GM21360 (cell line): ENCODE data around the gene MDP1.
"Not testable (repeated sequence)": the region's sequence is repeated elsewhere in the genome, so short reads cannot be mapped to it uniquely, and the experiment has no call there.

ENCODE experiments used
- ATAC-seq: cut with Tn5 transposase; IDR thresholded peaks from one replicate; pipeline ENCODE4 v1.9.1; 2021; ENCODE audit warnings: mild to moderate bottlenecking, moderate library complexity; ENCODE audit not compliant: unreplicated experiment

Gene MDP1

GRCh38 chr14:24202538-24202937, 13.3 kb downstream of the MDP1 start:
- ATAC-seq, result not testable (repeated sequence)

- ATAC-seq, result no peak
These were observed 16.9 kb downstream of the MDP1 start for GRCh38 chr14:24198814-24199524.

- ATAC-seq, result no peak
These were observed 18.8 kb downstream of the MDP1 start for GRCh38 chr14:24197056-24197450.

- ATAC-seq, result no peak
These were observed 19.5 kb downstream of the MDP1 start for GRCh38 chr14:24196071-24197055.

GRCh38 chr14:24195186-24196070, 20.4 kb downstream of the MDP1 start, which contains the start of gene TM9SF1:
Gene TM9SF1 (minus strand): TSS chr14:24195441. CDS start chr14:24195019, 422 bp downstream.
- peak; percentile 78 for ATAC-seq

GRCh38 chr14:24194873-24195185, 21.0 kb downstream of the MDP1 start:
- ATAC-seq, result no peak

- no peak for ATAC-seq
These were observed 21.5 kb downstream of the MDP1 start for GRCh38 chr14:24194186-24194872.

- no peak for ATAC-seq
These were observed 22.9 kb downstream of the MDP1 start for GRCh38 chr14:24192933-24193332.

GRCh38 chr14:24190416-24190815, 25.4 kb downstream of the MDP1 start:
- ATAC-seq, result no peak

GRCh38 chr14:24189460-24189859, 26.4 kb downstream of the MDP1 start:
- ATAC-seq, result no peak

- no peak for ATAC-seq
These were observed 26.8 kb downstream of the MDP1 start for GRCh38 chr14:24189059-24189375.

- ATAC-seq, result peak; percentile 84
These were observed 27.4 kb downstream of the MDP1 start, which contains the start of gene IPO4 for GRCh38 chr14:24188251-24189058. Gene IPO4 (minus strand): TSS chr14:24188816. CDS start chr14:24188787, 29 bp downstream.

GRCh38 chr14:24187539-24187915, 28.3 kb downstream of the MDP1 start:
- ATAC-seq, result no peak

- no peak for ATAC-seq
These were observed 28.9 kb downstream of the MDP1 start for GRCh38 chr14:24186831-24187538.

GRCh38 chr14:24185741-24186140, 30.1 kb downstream of the MDP1 start:
- no peak for ATAC-seq

GRCh38 chr14:24185026-24185425, 30.8 kb downstream of the MDP1 start:
- ATAC-seq, result no peak

- no peak for ATAC-seq
These were observed 31.5 kb downstream of the MDP1 start for GRCh38 chr14:24184104-24184970.

- no peak for ATAC-seq
These were observed 32.8 kb downstream of the MDP1 start for GRCh38 chr14:24183014-24183481.
